GM03348 (cell line): Measurements from ENCODE around the gene CATSPERD.

ENCODE experiments used
- DNase-seq: peaks from one replicate; pipeline ENCODE4 v3.0.0; 2012; ENCODE audit warnings: low spot score

The CATSPERD gene, protein sequence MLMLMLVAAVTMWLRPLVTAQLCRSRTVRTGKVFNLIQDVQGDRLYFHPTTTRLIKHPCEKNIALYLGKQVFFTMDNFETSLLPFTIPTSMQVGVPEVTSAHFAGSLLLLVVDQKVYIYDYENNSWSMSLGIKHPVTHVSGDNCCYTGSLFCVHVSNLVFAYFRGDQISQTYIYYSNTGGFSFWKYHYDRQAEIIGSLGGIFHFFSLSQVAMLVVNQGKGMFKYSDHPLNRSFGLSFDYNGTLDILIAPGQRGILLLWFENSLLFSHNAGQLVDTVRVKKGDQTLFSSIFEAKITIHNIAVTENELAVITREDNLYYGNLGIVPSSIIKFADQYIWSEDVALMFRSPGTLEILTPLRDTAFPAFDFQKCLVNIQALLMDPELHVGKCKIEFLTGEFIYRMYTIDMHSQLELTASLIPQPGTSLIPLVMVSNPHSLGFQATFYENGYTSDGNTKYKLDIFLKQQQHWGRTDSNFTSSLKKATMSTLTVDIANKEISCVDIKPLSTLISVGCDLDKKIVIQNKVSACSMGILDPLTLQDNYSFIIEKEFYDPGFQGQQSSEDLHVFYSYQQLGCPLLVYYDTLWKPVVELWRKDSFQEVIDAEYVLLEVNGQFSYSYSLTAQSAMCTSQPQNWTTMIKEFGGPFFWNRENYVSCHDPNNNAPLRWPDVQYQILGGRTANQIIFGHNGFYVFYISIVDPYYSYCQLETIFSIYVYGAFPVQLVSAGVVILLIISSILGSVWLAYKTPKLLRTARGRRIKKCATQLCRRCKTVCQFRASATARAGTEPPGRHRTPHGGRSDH

DNA sequence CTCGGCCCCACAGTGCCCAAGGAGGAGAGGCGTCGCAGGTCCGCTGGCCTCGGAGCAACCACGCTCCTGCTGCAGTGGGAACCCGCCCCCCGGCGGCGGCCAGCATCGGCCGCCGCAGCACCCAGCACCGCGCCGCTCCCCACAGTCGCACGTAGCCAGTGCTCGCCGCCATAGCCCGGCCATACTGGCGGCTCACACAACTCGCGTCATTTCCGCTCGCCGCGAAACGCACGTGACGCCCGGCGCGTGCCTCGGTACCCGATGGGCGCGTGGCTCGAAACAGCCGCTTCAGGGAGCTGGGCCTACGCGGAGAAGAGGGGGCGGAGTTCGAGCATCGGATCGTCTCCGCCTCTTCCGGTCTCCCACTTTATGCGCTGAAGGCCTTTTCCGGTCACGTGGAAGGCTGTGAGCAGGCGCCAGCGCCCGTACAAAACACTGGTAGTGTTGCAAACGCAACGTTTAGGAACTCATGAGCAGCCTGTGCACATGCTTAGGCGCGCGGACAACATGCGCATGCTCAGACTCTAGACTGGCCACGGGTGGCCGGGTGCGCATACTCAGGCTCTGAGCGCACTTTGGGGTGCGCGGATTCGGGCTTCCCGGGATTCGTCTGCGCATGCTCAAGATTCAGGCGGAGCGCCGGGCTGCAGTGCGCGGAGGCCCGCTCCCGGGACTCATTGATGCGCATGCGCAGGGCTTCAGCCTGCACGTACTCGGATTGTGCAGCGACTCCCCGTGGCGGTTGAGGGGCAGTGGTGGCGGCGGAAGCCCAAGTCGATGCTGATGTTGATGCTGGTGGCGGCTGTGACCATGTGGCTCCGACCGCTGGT lies at the start of gene CATSPERD, which contains the start of gene LONP1:
Gene CATSPERD, plus strand, starts transcription at position 677 of the 830 bp plus-strand sequence. Its CDS starts 101 bp downstream, at position 778.
Gene LONP1, minus strand, starts transcription at position 186 of the 830 bp plus-strand sequence. Its CDS starts 14 bp downstream, at position 172.
- DNase-seq = peak; percentile 100

DNA sequence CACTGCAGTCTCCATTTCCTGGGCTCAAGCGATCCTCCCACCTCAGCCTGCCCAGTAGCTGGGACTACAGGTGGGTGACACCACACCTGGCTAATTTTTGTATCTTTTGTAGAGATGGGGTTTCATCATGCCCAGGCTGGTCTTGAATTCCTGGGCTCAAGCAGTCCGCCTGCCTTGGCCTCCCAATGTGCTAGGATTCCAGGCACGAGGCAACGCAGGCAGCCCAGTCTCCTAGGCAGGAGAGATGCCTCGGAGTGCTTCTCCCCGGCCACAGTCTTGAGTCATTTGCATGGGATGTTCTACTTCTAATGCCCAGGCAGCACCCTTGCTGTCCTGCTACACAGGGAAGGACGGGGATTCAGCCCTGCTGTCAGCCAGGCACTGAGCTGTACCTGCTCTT lies 48.8 kb upstream of the CATSPERD start:
- no peak for DNase-seq

DNA sequence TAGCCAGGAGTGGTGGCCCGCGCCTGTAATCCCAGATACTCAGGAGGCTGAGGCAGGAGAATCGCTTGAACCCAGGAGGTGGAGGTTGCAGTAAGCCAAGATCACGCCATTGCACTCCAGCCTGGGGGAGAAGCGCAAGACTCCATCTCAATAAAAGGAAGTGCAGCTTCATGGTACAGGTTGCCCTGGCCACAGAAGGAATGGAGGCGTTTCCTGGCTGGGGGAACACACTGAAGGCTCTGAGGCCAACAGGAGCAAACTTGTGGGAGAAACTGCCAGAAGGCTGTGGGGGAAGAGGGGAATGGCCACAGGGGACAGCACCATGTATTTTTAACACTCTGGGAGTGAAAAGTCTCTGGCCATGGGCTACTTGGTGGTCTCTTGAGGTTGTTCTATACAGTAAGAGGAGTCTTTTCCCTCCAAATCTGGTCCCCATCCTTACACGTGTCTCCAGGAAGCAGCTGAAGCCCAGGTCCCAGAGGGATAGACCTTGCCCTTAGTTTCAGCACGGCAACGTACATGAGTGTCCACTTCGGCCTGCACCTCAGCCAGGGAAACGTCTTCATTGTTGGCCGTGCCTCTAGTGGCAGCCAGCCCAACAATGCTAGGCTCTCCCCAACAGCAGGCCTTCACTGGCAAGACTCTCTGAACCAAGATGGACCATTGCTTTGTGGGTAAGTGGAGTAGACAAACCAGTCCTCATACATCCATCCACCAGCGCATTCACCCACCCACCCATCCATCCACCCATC lies 47.6 kb upstream of the CATSPERD start:
- DNase-seq = no peak

DNA sequence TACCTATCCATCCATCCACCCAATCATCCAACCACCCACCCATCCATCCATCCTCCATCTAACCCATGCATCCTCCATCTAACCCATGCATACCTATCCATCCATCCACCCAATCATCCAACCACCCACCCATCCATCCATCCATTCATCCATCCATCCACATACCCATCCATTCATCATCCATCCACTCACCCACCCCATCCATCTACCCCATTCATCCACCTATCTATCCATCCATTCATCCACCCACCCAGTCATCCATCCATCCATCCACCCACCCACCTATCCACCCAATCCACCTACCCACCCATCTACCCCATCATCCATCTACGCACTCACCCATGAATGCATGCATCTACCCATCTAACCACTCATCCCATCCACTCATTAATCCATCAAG lies 46.7 kb upstream of the CATSPERD start:
- DNase-seq = no peak

DNA sequence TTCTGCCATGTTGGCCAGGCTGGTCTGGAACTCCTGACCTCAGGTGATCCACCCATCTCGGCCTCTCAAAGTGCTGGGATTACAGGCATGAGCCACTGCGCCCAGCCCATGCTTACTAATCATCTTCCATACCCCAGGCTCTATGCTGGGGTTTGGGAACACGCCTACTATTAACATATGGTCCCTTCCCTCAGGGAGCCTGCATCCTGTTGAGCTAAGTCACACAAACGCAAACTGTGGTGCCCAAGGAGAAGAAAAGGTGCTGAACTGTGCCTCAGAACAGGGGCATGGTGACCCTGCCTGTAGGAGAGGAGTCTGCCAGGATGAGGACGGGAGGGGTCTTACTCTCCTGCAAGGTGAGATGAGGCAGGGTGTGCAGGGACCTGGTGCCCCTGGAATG lies 45.7 kb upstream of the CATSPERD start:
- no peak for DNase-seq

DNA sequence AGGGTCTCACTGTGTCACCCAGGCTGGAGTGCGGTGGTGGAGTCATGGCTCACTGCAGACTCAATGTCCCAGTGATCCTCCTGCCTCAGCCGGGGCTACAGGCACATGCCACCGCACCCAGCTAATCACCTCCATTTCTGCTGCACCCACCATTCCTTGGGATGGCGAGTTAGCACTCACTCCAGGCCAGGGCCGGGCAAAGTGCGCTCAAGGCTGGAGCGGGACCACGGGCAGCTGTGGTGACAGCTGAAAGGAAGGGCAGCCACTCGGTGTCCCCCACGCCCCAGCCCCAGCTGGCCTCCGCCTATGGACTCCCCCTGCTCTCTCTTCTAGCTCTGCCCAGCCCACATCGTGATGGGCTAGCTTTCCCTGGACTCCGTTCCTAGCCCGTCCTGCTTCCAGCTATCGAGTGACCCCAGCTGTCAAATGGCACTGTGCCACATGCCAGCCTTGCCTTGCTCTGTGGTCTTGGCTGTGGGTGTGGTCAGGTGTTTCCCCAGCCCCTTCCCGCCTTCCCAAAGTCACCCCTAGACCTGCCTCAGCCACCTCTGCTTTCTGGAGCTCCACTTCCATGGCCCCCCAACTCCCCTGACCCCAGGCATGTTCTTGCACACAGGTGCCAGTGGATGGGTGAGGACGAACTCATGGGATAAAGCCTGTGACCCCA lies 44.2 kb upstream of the CATSPERD start:
- DNase-seq = no peak

DNA sequence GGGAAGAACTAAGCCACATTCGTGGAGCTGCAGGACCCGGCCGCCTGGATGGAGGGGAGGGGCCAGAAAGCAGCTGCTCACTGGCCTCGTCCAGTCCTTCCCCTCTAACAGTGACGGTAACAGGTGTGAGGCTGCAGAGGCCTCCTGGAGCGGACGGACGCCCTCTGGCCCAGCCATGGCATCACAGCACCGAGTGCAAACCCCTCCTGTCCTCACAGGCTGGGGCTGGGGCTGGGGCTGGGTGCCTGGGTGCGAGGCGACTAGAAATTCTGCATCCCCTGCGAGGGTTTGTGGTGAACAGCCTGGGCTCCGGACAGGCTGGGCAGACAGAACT lies 43.7 kb upstream of the CATSPERD start:
- no peak for DNase-seq

DNA sequence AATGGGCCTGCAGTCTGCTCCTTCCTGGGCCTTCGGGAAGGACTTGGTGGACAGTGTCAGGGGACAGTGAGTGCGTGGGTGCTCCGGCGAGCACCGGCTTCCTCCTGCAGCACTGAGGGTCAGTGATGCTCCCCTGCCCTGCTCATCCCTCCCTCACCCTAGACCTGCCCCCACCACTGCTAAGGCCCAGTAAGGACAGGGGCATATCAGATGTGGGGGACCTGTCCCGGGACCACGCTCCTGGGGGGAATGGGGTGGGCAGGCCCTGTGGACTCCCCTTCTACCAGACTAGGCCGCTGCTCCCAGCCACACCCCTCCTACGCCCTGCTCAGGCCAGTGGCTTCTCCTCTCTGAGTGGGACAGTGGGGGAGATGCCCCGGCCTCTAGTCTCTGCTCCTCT lies 43.3 kb upstream of the CATSPERD start:
- no peak for DNase-seq

DNA sequence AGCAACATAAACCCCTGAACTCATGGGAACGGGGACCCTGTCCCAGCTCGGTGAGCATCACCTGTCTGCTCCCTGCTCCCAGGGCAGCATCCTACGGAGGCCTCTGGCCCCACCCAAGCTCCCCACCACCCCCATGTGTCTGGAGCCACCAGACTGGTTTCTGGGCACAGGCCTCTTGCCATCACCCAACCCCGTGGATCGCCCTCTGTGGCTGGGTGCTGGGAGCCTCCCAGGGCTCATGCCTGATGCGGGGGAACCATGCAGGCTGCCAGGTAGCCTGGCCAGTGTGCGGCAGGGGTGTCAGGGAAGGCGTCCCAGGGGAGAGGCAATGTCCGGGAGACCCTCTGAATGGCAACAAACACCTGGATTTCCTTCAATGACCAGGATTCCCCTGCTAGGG lies 42.9 kb upstream of the CATSPERD start:
- no peak for DNase-seq

DNA sequence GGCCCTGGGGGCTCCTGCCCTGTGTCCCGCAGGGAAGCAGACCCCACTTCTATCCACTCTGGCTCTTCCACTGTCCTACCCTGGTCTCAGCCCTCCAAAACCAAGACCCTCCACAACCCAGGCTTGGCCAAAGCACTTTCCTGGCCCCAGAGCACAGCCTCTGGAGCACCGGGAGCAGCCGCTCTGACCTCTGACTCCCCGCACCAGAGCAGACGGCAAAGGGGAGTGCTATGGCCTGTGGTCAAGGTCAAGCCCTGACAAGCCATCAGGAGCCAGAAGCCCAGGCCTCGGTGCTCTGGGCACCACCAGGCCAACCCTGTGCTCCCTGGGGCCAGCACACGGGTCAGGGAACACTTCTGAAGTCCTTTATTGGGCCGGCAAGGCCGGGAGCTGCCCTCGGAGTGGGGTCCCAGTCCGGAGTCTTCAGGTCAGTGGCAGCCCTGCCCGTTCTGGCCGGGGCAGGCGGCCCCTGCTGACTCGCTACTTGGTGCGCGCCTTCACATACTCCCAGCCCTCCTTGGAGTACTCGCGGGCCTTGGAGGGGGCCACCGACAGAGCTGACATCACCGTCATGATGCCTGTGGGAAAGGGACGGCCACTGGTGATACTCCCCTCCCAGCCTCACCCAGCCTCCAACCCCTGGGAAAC lies 42.2 kb upstream of the CATSPERD start:
- no peak for DNase-seq

DNA sequence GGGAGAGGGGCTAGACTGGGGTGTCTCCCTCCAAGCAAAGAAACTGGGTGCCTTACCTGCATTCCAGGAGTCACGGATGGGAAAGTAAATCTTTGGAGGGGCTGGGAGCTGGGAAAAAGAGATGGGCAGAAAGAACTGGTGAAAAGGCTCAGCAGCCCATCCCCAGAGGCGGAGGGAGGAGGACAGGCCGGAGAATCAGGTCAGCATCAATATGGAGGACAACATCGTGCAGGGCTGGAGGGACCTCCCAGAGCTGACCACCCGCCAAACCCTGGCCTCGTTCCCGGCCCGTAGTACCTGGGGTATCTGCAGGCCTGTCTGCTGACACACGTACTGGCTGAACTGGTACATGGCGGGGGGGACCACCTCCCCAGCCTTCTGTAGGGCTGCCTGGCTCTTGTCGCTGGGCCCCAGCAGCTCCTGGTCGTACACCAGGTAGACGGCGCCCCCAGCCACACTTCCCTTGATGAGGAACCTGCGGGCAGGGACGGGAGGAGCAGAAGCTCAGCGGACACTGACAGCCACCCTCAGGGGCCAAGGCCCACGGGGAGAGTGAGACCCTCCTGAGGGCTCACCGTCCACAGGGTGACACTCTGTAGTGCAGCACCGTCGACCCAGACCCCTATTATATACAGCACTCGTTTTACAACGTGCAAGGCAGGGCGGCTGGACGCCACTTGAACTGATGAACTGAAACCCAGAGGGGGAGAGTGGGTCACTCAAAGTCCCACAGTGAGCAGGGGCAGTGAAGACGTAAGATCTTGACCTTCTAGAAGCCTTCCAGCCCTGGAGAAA lies 41.0 kb upstream of the CATSPERD start:
- DNase-seq = no peak

DNA sequence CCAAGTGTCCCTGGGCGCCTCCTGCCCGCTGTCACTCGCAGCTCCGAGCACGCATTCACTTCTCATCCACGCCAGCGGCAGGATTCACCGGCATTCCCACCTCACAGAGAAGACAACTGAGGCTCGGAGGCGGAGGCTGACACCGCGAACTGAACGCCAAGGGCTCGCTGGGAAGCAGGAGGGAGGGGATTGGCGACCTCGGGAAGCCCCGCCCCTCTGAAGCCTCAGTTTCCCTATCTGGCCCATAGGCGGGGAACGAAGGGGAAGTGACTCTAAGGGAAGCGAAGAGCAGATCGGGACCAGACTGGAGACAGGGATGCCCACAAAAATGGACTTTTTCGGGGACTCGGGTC lies 40.4 kb upstream of the CATSPERD start:
- DNase-seq = peak; percentile 64

DNA sequence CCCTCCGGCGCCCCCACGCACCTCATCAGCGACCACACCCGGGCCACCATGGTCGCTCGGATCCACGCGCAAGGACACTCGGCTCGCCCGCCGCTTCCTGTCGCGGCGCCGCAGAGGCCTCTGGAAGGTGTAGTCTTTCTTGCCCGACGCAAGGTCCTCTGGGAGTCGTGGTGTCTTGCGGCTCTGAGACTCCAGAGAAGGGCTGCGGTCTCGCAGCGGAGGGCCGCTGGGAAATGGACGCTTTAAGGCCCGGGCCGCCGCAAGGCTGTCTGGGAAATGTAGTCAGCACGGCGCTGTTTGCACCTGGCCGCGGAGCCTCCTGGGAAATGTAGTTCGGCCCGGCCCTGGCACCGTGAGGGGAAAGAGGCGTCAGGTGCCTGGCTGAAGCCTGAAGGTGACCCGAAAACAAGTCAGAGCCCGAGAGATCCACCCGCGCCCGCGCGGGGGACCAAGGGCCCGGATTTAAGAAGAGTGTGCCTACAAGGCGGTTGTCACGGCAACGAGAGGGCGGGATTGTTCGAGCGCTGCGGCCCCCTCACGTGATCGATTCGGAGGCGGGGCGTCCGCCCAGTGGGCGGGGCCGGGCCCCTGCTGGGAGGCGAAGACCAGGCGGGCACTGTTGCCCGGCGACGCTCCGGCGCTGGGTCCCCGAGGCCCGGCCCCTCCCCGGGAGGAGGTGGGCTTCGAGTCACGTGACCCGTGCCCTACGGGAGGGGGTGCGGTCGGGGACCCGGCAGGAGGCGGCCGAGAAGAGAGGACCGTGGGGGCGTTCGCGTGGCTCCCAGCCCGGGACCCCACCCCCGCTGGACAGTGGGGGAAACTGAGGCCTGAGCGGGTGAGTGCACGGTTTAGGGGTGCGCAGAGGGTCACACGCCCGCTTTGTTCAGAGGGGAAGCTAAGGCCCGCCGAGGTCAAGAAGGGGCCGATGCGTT lies 39.7 kb upstream of the CATSPERD start, which contains the start of the genes HSD11B1L and MICOS13:
Gene HSD11B1L, plus strand, starts transcription at position 591 of the 932 bp plus-strand sequence. CDS start 3,806 bp downstream, outside the sequence.
Gene MICOS13, minus strand, starts transcription at position 80 of the 932 bp plus-strand sequence. Its CDS starts 30 bp downstream, at position 50.
- peak; percentile 97 for DNase-seq

DNA sequence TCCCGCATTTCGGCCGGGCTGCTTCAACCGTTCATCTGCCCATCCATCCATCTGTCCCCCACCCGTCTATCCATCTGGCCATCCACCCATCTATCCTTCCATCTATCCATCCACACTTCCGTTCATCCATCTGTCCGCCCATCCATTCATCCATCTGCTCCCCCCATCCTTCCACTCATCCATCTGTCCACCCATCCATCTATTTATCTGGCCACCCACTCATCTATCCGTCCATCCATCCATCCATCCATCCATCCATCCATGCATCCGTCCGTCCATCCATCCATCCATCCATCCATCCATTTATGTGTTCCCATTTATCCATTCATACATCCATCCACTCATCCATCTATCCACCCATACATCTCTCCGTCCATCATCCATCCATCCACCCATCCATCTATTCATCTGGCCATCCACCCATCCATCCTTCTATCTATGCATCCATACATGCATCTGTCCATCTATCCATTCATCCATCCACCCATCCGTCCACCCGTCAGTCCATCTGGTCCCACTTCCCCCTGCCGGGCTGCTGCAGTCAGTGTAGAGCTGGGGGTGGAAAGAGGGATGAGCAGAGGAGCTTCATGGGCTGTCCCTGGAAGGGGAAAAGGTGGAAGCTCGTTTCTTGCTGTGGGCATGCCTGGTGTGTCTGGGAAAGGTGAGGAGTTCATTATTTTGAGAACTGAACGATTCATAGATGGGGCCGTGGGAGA lies 38.9 kb upstream of the CATSPERD start:
- no peak for DNase-seq

DNA sequence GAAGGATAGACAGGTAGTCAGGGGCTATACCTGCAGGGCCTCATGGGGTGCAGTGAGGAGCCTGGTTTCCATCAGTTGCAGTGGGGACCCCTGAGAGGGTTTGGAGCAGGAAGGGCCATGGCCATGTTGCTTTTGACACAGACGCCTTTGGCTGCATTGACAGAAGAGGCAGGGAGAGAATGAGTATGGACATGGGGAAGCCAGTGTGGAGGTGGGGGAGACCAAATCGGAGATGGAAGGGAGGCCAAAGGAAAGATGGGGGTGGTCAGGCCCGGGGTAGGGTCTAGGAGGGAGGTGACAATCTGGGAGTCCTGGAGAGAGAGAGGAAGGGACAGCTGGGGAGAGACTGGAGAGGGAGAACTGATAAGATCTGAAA lies 38.3 kb upstream of the CATSPERD start:
- no peak for DNase-seq

DNA sequence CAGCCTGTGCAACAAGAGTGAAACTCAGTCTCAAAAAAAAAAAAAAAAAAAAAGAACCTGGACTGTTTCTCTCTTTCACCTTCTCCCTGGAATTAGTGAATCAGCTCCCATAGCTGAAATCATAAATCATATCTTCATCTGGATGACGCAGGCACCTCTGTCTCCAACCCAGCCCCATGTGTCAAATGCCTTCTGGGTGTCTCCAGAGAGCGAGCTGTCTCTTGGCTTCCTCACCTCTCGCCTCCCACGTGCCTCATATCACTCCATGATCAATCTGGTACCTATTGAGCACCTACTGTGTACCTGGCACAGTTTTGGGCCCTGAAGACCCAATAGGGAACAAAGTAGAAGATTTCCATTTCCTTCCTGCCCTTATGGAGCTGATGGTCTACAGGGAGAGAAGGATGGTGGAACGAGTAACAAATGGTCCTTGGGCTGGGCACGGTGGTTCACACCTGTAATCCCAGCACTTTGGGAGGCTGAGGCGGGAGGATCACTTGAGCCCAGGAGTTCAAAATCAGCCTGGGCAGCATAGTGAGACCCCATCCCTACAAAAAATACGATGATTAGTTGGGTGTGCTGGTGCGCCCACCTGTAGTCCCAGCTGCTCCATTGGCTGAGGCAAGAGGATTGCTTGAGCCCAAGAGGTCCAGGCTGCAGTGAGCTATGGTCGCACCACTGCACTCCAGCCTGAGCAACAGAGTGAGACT lies 37.1 kb upstream of the CATSPERD start:
- no peak for DNase-seq
